Trophoblast cell (in vitro differentiated cells and primary cell): ENCODE results near the gene FRMD4A.
A peak's percentile ranks its signal among the peaks of the same experiment; 100 is the strongest.

Experiments
- DNase-seq, 2 donors: peaks; one replicate each; pipeline ENCODE4 v3.0.0-alpha.2; 2016
- H2AFZ ChIP-seq: 2 replicates; pipeline ENCODE4 v1.6.1; 2013; ENCODE audit warnings: low read length, moderate library complexity, mild to moderate bottlenecking; ENCODE audit not compliant: insufficient read depth, poor library complexity
- H2AK5ac ChIP-seq: 2 replicates; pipeline ENCODE4 v1.6.1; 2013; ENCODE audit warnings: mild to moderate bottlenecking, low read length
- H2BK120ac ChIP-seq: 2 replicates; pipeline ENCODE4 v1.6.1; 2013; ENCODE audit warnings: low read length, mild to moderate bottlenecking, moderate library complexity; ENCODE audit not compliant: insufficient read depth, poor library complexity
- H2BK12ac ChIP-seq: 2 replicates; pipeline ENCODE4 v1.6.1; 2013; ENCODE audit warnings: mild to moderate bottlenecking, low read length, moderate library complexity
- H2BK5ac ChIP-seq: 2 replicates; pipeline ENCODE4 v1.6.1; 2013; ENCODE audit warnings: low read length, low read depth, moderate library complexity, mild to moderate bottlenecking; ENCODE audit not compliant: poor library complexity
- H3K14ac ChIP-seq: 2 replicates; pipeline ENCODE4 v1.6.1; 2013; ENCODE audit warnings: mild to moderate bottlenecking, low read length
- H3K18ac ChIP-seq: 2 replicates; pipeline ENCODE4 v1.6.1; 2013; ENCODE audit warnings: mild to moderate bottlenecking, low read length
- H3K23ac ChIP-seq: 2 replicates; pipeline ENCODE4 v1.6.1; 2013; ENCODE audit warnings: low read length
- H3K27ac ChIP-seq: 2 replicates; pipeline ENCODE4 v1.5.1; 2013; ENCODE audit warnings: low read depth, mild to moderate bottlenecking, inconsistent platforms, low read length, moderate library complexity
- H3K27me3 ChIP-seq: 2 replicates; pipeline ENCODE4 v1.6.1; 2013; ENCODE audit warnings: inconsistent platforms, mild to moderate bottlenecking, low read length, moderate library complexity; ENCODE audit not compliant: insufficient read depth
- H3K36me3 ChIP-seq, 2 experiments: 1 replicate in 1 of 2; 2 replicates in 1 of 2; pipeline ENCODE4 v1.6.1; 2013; ENCODE audit warnings: low read length in 2 of 2, mild to moderate bottlenecking in 2 of 2, moderate library complexity in 1 of 2; ENCODE audit not compliant: insufficient read depth in 2 of 2, control insufficient read depth in 1 of 2
- H3K4ac ChIP-seq: 2 replicates; pipeline ENCODE4 v1.6.1; 2013; ENCODE audit warnings: low read depth, mild to moderate bottlenecking, low read length, moderate library complexity
- H3K4me1 ChIP-seq, 2 experiments: 1 replicate in 1 of 2; 2 replicates in 1 of 2; pipeline ENCODE4 v1.6.1; 2013; ENCODE audit warnings: low read length in 2 of 2, mild to moderate bottlenecking in 2 of 2, moderate library complexity in 1 of 2; ENCODE audit not compliant: insufficient read depth in 2 of 2, control insufficient read depth in 1 of 2
- H3K4me2 ChIP-seq: 2 replicates; pipeline ENCODE4 v1.6.1; 2013; ENCODE audit warnings: inconsistent platforms, mild to moderate bottlenecking, low read length, moderate library complexity
- H3K4me3 ChIP-seq: 2 replicates; pipeline ENCODE4 v1.5.1; 2013; ENCODE audit warnings: mild to moderate bottlenecking, low read depth, low read length, inconsistent platforms
- H3K79me1 ChIP-seq: one replicate; pipeline ENCODE4 v1.6.1; 2013; ENCODE audit warnings: low read length
- H3K79me2 ChIP-seq: 2 replicates; pipeline ENCODE4 v1.6.1; 2013; ENCODE audit warnings: low read length, mild to moderate bottlenecking; ENCODE audit not compliant: control insufficient read depth, insufficient read depth, poor library complexity
- H3K9ac ChIP-seq: 2 replicates; pipeline ENCODE4 v1.6.1; 2013; ENCODE audit warnings: mild to moderate bottlenecking, low read length
- H3K9me3 ChIP-seq: 2 replicates; pipeline ENCODE4 v1.6.1; 2013; ENCODE audit warnings: low read depth, mild to moderate bottlenecking, control low read depth, inconsistent platforms, low read length; ENCODE audit not compliant: insufficient read depth
- H4K12ac ChIP-seq: 2 replicates; pipeline ENCODE4 v1.6.1; 2013; ENCODE audit warnings: low read depth, mild to moderate bottlenecking, low read length, moderate library complexity
- H4K8ac ChIP-seq: 2 replicates; pipeline ENCODE4 v1.6.1; 2013; ENCODE audit warnings: low read depth, mild to moderate bottlenecking, low read length, moderate library complexity
- H4K91ac ChIP-seq: one replicate; pipeline ENCODE4 v1.6.1; 2013; ENCODE audit warnings: low read depth, mild to moderate bottlenecking, low read length, moderate library complexity
- WGBS: extraction: QIAGEN DNeasy Blood & Tissue Kit; methylation state at CpG from one replicate; pipeline ENCODE4 v1.1.7; 2013; ENCODE audit warnings: missing lambda C conversion rate; ENCODE audit not compliant: insufficient read length, insufficient coverage; ENCODE audit errors: extremely low coverage; 5-methylcytosine and 5-hydroxymethylcytosine counted together

The FRMD4A gene

GRCh38 chr10:13741438-13741837 is 589.3 kb downstream of the FRMD4A start:
- Histone ChIP-seq H4K12ac (no peak overlapping the region), H3K23ac (no peak overlapping the region), H3K9me3 (no peaks in the 10 kb centered on the region), H3K27ac (no peak overlapping the region), H3K79me1 (peaks cover 5% of the 10 kb centered on the region), H3K4me3 (no peak overlapping the region), H3K9ac (no peak overlapping the region), H2BK120ac (peak overlapping the region; percentile 14), H3K14ac (no peak overlapping the region), H4K8ac (no peak overlapping the region), H3K27me3 (no peaks in the 10 kb centered on the region), H3K4me2 (no peak overlapping the region), H4K91ac (peak overlapping the region; percentile 45), H2BK5ac (peak overlapping the region; percentile 1), H3K4me1 (peaks cover 8 to 12% of the 10 kb centered on the region in 2 experiments), H2BK12ac (peak overlapping the region; percentile 2), H2AFZ (no peak overlapping the region), H3K79me2 (no peaks in the 10 kb centered on the region), H2AK5ac (no peak overlapping the region), H3K36me3 (no peaks in the 10 kb centered on the region), H3K18ac (no peak overlapping the region), H3K4ac (no peak overlapping the region)
- no CpG with 5 or more reads among the region's 5 CpGs for WGBS
- peak; percentile 98 to 99 for DNase-seq

- H3K27me3 ChIP-seq: no peaks in the 10 kb centered on the region
- H3K9me3 ChIP-seq: no peaks in the 10 kb centered on the region
- H2BK12ac ChIP-seq: no peak overlapping the region
- no peak overlapping the region for H4K12ac ChIP-seq
- no peaks in the 10 kb centered on the region for H3K79me2 ChIP-seq
- no peak overlapping the region for H3K4me3 ChIP-seq
- peaks cover 8 to 12% of the 10 kb centered on the region in 2 experiments for H3K4me1 ChIP-seq
- no peak overlapping the region for H3K27ac ChIP-seq
- H4K8ac ChIP-seq: no peak overlapping the region
- H3K18ac ChIP-seq: no peak overlapping the region
- no peak overlapping the region for H4K91ac ChIP-seq
- H2BK5ac ChIP-seq: no peak overlapping the region
- H3K4me2 ChIP-seq: no peak overlapping the region
- WGBS: no CpG with 5 or more reads among the region's 4 CpGs
- no peak overlapping the region for H3K23ac ChIP-seq
- H3K79me1 ChIP-seq: peaks cover 5% of the 10 kb centered on the region
- peak; percentile 64 to 71 for DNase-seq
- H3K9ac ChIP-seq: no peak overlapping the region
- no peaks in the 10 kb centered on the region for H3K36me3 ChIP-seq
- no peak overlapping the region for H3K14ac ChIP-seq
- H3K4ac ChIP-seq: no peak overlapping the region
- no peak overlapping the region for H2BK120ac ChIP-seq
- no peak overlapping the region for H2AK5ac ChIP-seq
- H2AFZ ChIP-seq: no peak overlapping the region
Measured at GRCh38 chr10:13740461-13740860, 590.3 kb downstream of the FRMD4A start.

GRCh38 chr10:13739183-13739582 is 591.5 kb downstream of the FRMD4A start:
- DNase-seq: no peak
- no peak overlapping the region for H4K12ac ChIP-seq
- H3K79me1 ChIP-seq: peaks cover 5% of the 10 kb centered on the region
- no peaks in the 10 kb centered on the region for H3K79me2 ChIP-seq
- no peak overlapping the region for H2AK5ac ChIP-seq
- no peak overlapping the region for H3K4ac ChIP-seq
- H3K9me3 ChIP-seq: no peaks in the 10 kb centered on the region
- no peak overlapping the region for H2BK5ac ChIP-seq
- no peak overlapping the region for H2AFZ ChIP-seq
- no CpG with 5 or more reads among the region's 2 CpGs for WGBS
- H3K36me3 ChIP-seq: no peaks in the 10 kb centered on the region
- H4K91ac ChIP-seq: peak overlapping the region; percentile 66
- H3K18ac ChIP-seq: no peak overlapping the region
- no peak overlapping the region for H3K9ac ChIP-seq
- H4K8ac ChIP-seq: no peak overlapping the region
- peak overlapping the region; percentile 46 for H2BK12ac ChIP-seq
- H3K23ac ChIP-seq: no peak overlapping the region
- no peak overlapping the region for H3K4me2 ChIP-seq
- no peak overlapping the region for H2BK120ac ChIP-seq
- no peak overlapping the region for H3K14ac ChIP-seq
- no peak overlapping the region for H3K27ac ChIP-seq
- H3K4me1 ChIP-seq: peaks cover 8 to 12% of the 10 kb centered on the region in 2 experiments
- H3K27me3 ChIP-seq: no peaks in the 10 kb centered on the region
- no peak overlapping the region for H3K4me3 ChIP-seq

GRCh38 chr10:13736506-13736905 is 594.2 kb downstream of the FRMD4A start:
- WGBS: no CpG with 5 or more reads among the region's 3 CpGs
- no peak for DNase-seq
- no peak overlapping the region for H2AFZ ChIP-seq

More at GRCh38 chr10:13736506-13736905, 594.2 kb downstream of the FRMD4A start:
- Histone ChIP-seq H3K27me3 (no peaks in the 10 kb centered on the region), H3K4ac (no peak overlapping the region), H2BK5ac (no peak overlapping the region), H3K9ac (no peak overlapping the region), H3K18ac (no peak overlapping the region), H2BK120ac (no peak overlapping the region), H3K23ac (no peak overlapping the region), H3K14ac (no peak overlapping the region), H2AK5ac (no peak overlapping the region), H2BK12ac (no peak overlapping the region), H3K27ac (no peak overlapping the region), H3K4me3 (no peak overlapping the region), H3K36me3 (peaks cover 0 to 6% of the 10 kb centered on the region in 2 experiments), H3K79me2 (no peaks in the 10 kb centered on the region), H4K91ac (no peak overlapping the region), H3K79me1 (peaks cover 3% of the 10 kb centered on the region), H3K4me2 (no peak overlapping the region), H3K4me1 (peaks cover 9 to 19% of the 10 kb centered on the region in 2 experiments), H3K9me3 (no peaks in the 10 kb centered on the region), H4K8ac (no peak overlapping the region), H4K12ac (no peak overlapping the region)
